HCEC 1CT (cell line): ENCODE results near the gene CDH23.

ENCODE experiments used
- DNase-seq: peaks from one replicate; pipeline ENCODE4 v3.0.0-alpha.2; 2017

Gene CDH23

DNA sequence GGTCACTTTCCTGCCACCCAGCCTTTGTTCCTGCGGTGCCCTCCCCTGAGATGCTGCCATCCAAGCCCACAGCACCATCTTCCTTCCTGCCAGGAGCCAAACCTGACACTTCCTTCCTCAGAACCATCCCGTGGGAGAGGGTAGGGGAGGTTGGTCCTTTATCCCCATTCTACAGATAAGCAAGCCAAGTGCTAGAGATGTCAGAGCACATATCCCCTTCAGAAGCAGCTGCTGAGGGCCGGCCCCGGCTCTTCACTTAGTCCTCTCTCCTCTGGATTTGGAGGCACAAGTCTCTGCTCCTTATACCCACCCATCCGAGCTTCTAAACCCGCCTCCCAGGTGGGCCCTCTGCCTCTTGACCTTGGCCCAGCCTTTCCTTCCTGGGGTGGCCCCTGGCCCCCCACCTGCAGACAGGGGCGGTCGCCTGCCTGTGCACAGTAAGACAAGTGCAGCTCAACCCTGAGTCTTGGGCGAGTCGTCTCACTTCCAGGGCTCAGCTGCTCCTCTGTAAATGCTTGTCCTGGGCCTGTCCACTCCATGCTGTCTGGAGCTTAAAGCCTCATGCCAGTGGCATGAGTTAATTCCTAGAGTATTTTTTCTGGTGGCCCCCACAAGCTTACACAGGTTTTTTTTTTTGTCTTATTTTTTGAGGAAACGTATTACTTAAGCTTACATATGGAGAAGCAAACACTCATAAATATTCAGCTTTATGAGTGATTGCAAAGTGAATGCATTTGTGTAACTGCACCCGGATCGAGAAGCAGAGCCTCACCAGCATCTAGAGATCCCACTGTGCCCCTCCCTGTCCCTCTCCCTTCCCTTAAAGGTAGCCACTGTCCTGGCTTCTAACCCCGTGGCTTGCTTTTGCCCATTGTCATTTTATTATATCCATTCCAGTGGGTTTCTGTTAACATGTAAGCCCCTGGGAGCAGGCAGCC lies 125.1 kb downstream of the CDH23 start:
- no peak for DNase-seq

DNA sequence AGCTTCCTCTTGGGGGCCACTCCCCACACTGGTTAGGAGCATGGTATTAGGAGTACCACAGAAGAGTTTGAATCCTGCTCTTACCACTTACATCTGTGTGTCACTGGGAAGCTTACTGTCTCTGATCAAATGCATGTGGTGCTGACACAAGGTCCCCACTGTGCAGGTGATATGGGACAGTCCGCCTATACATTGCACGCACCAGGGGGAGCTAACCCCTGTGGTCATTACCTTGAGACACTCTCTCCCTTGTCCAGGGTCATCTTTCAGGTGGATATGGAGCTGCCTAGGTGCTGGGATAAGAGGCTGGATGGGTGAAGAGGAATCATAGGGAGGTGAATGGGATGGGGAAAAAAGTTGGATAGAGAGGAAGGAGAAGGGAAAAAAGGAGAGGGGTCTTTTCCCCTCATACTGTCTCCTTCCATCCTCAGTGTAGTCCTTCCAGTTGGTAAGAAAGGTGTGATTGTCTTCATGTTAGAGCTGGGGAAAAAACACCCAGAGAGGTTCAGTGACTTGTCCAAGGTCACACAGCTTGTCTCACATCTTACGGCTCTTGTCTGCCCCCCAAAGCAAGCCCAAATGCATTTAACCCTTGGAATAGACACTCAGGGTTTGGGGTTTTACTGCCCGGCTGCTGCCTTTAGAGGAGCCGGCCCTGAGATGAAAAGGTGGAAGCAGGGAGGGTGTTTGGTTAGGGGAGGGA lies 125.9 kb downstream of the CDH23 start:
- no peak for DNase-seq

DNA sequence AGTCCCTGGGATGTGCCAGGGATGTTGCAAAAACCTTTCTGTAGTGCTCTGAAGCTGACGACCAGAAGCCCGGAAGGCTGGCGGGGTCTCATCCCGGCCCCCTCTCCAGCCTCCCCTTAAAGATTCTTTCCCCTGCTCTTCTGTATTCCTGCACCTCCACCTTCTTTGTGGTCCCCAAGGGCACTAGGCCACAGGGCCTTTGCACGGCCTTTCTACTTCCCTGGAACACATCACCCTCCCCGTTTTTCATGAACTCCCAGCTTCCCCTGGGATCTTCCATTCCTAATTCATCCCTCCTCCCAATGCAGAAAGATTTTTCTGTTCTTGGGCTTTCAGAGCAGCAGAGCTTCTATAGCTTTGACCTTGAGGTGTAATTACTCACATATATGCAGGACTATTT lies 127.0 kb downstream of the CDH23 start:
- no peak for DNase-seq

DNA sequence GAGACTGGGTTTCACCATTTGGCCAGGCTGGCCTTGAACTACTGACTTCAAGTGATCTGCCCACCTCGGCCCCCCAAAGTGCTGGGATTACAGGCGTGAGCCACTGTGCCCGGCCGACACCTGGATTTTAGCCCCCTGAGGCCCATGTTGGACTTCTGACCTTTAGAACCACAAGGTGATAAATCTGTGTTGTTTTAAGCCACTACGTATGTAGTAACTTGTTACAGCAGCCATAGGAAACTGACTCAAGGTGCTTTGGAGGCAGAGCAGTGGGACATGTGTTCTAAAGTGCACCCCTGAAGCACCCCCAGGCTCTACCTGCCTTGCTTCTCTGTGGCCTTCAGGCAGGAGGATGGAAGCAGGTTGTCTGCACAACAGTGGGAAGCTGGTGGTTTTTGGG lies 128.4 kb downstream of the CDH23 start:
- DNase-seq, result no peak

DNA sequence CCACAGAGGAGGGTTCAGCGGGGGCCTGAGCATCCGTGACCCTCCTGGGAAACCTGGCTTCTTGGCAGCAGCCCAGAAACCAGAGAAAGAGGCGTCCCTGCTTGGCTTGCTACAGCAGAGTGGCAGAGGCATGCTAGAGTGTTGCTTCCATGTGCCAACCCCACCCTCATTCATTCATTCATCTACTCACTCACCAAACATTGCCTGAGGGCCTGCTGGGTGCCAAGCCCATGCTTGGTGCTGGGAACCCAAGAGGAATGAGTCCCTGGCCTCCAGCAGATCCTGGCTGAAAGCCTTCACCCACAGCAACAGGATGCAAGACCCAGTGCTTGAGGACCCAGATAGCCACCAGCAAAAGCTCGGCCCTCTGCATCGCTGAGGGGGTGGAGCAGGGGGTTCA lies 129.0 kb downstream of the CDH23 start:
- DNase-seq, result no peak

DNA sequence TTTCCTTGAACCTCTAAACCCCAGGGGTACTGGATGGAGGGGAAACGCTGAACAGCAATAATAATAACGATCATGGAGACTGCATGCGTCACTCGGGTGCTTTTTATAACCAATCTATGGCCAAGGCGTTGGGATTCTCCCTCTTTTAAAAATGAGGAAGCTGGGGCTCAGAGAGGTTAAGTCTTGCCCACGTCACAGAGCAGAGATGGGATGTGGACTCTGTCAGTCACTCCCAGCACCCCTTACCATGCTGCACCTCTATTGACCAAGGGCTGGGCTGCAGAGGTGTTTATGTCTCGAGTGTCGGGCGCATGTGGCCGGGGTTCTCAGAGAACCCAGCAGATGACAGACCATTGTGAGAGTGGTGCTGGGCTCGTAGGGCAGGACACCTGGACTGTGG lies 129.9 kb downstream of the CDH23 start:
- no peak for DNase-seq

DNA sequence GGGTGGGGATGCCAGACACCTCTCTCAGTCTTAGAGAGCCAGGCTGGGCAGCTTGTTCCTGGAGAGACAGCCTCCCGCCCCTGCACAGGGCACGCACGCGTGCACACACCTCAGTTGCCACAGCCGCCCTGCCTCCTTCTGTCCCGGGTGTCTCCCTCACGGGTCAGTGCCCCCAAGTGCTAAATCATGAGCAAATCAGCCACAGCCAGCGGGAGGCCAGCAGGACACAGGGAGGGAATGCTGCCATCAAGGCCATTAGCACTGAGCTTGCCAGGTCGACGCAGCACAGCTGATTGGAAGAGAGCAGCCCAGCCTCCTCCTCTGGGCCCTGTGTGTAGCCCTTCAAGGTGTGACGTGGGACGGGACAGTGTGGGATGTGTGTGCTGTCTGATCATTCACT lies 130.4 kb downstream of the CDH23 start:
- DNase-seq, result no peak

DNA sequence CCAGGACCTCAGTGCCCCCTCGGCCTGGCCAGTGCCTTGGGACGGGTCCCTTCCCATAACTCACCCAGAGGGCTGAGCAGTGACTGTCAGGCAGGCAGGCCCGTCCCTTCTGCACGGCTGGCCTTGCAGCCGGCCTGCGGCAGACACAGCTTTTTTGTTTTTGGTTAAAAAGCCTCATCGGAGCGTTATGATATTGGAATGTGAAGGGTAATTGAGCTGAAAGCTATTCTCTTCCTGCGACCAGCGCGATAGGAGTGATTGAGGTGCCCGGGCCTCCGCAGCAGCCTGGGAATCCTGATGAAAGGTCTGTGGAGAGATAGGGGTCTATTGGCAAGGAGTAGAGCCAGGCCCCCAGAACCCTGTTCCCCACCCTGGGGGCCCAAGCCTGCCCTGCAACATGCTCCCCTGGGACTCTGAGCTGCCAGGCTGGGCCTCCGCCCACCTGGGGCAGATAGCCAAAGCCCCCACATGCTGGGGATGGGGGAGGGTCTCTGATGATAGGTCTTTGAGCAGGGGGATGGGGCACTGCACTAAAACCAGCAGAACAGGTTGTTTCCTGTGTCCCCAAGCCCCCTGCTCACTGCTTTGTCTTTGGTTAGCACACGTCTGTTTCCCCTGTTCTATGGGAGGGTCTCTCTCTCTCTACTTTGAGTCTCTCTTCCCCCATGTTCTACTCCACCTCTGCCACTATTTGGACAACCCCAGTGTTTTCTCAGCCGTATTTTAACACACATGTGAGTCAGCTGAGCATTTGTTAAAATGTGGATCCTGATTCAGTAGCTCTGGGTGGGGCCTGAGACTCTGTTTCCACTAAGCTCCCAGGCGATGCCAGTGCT lies 131.9 kb downstream of the CDH23 start:
- no peak for DNase-seq

DNA sequence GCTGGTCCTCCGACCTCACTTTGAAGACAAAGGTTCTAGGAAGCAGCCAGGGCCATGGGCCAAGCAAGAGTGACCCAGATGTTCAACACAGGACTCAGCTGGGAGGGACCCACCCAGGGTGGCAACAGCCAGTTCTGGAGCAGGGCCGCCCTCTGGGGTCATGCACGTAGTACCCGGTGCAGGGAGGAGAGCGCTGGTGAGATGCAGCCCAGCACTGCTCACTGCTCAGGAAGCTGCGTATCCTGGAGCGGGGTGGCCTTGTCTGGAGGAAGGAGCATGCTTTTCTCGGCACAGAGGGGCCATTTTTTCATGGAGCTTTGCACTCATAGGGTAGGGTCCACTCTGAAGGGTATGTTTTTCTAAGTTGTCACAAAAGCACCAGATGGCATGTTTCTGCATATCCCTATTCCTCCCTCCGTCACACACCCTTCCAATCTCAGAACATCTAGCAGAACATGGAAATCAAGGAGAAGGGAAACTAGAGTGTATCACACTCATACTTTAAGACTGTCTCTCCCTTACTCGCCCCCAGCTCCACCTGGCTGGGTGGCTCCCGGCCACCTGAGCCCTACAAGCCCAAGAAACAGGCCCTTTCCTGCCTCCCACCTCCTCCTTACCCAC lies 132.6 kb downstream of the CDH23 start:
- no peak for DNase-seq

DNA sequence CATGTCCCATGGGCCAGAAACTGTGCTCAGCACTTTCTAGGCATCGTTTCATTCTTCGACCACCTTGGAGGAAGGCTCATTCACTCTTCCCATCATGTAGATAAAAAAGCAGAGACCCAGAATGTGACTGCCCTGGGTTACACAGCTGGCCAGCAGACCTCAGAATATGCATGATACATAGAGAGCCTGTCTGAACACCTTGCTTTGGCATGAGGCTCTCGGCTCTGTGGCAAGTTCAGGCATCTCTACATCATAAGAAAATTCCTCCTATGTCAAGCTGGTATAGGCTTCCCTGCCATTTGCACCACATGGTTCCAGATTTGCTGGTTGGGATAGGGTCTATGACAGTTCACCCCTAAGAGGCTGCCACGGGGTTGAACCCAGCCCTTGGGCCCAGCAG lies 134.1 kb downstream of the CDH23 start:
- DNase-seq, result no peak

DNA sequence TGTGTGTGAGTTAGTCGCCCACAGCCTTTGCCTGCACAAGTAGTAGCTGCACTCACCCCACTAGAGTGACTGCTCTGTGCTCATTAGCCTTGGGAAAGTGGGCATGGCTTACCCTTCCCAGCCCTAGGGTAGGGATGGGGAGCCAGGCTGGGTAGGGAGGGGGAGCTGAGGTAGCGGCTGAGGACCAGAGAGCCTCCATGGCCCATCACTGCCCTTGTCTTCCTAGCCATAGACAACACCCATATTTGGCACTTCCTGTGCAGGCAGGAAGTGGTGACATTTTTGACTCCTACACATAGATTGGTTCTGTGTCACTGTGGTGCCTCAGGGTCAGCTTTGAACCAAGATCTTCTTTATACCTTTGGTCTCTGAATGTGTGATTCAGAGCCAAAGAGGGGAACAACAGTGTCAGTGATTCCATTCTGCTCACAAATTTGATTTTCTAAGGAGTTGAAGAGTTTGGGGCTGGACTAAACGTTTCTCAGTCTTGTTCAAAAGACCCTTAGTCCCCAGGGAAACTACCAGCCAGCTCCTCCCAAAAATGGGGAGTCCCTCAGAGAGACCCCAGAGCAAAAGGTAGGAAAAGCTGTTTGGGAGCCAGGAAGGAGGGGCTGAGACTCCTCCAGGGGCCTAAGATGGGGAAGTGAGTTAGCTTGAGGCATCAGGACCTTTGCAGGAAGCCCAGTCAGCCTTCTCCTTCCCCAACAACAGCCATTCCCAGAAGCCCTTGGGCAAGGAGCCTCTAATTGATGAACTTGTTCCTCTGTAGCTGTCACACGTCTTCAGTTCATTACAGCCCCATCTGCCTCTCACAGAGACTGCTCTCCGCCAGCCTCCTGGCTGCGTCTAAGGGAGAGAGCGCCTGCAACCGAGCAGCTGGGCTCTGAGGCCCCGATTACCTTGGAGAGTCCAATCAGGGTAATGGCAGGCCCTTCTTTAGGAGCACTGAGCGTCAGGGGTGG lies 135.0 kb downstream of the CDH23 start:
- DNase-seq, result no peak

DNA sequence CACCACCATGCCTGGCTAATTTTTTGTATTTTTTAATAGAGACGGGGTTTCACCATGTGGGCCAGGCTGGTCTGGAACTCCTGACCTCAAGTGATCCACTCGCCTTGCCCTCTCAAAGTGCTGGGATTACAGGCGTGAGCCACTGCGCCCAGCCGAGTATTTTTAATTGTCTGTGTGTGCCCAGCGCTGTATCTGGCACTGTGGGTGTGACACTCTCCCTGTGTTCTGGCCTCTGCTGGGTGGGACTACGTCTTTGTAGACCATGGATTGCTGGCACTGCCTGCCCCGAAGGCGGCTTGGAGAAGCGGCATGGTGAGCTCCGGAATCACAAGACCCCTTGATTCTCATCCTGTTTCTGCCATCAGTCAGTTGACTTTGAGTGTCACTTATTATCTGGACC lies 136.2 kb downstream of the CDH23 start:
- no peak for DNase-seq

DNA sequence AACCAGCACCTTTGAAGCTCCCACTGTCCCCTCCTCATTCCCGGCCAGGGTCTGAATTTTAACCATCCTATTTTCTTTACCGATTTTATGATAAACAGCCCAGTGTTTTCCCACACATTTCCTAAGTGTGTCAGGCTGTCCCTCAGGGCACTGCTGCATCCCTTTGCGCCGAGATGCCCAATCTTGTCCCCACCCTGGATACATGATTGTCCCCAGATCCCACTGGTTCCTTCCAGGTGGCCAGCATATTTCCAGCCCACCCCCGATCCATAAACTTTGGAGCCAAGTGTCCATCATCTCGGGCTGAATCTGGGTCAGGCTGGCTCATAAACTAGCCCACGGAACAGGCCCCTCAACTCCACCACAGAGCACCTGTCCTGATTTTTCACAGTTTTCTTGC lies 137.2 kb downstream of the CDH23 start:
- no peak for DNase-seq

DNA sequence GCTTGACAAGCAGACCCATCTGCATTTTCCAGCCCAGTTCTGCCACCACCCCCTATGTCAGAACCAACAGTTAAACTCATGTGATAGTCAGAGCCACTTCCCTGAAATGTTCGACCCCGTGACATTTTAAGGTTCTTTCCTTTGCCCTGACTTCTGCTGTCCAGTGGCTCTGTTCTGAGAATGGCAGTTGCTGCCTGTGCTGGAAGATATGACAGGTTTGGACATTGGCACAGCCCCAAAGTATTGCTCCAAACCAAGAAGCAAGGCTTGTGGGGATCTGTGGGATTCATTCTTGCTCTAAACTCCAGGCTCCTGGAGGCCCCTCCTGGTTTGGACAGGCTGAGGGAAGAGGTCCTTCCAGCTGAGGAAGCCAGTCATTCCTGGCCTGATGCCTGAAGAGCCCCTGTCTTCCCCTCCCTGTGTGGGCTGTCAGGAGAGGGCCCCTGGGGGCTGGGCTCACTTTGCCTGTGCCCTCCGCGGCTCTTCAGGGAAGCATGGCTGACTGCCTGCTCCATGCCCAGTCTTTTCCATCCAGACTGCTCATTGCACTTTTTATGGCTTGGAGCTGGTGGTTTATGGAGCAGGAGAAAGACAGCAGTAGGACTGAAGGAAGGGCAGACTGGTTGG lies 138.0 kb downstream of the CDH23 start:
- DNase-seq, result no peak

DNA sequence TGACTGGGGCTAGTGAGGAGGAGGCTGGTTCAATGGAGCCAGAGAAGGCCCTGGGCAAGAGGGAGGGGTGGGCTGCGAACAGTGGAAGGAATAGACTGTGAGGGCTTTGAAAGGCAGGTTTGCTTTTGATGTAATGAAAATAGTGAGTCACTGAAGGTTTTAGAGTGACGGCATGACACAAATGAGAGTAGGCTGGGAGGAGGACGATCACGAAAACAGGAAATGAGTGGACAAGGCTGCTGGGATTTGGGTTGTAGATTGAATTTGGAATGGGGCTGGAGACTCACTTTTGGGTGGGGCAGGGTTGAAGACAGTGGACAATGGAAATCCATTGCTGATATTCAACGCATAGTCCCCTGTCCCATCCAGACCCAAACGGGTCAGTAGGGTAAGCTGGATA lies 139.6 kb downstream of the CDH23 start:
- DNase-seq, result no peak

DNA sequence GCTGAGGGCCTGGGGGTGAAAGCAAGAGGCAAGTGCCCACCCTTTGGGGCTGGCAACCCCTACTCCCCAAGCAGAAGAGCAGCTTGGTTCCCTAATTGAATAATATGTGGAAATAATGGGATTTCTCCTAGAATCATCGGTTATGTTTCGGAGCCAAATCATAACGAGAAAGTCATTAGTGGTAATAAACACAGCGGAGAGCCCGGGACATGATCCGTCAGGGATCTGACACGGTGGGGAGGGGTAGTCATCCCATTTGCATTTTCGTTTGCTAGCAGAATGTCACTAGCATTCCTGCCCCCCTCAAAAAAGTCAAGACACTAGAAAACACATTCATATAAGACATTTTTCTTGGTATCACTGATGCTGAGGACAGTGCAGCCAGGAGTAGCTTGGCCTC lies 140.4 kb downstream of the CDH23 start:
- no peak for DNase-seq

DNA sequence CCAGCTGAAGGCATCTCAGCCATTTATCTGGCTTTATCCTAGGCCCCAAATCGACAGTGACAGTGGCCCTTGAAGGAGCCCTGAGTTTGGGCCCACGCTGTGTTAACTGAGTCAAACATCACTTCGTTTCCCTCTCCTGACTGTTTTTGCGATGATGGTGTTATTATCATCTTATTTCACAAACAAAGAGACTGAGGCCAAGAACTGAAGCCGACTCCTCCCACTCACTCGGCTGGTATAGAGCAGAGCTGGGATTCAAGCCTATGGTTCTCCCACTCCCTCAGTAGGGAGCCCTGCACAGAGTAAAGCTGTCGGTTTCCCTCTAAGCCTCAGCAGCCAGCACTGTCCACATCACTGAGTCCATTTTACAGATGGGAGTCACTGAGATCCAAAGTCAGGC lies 141.0 kb downstream of the CDH23 start:
- DNase-seq, result no peak

DNA sequence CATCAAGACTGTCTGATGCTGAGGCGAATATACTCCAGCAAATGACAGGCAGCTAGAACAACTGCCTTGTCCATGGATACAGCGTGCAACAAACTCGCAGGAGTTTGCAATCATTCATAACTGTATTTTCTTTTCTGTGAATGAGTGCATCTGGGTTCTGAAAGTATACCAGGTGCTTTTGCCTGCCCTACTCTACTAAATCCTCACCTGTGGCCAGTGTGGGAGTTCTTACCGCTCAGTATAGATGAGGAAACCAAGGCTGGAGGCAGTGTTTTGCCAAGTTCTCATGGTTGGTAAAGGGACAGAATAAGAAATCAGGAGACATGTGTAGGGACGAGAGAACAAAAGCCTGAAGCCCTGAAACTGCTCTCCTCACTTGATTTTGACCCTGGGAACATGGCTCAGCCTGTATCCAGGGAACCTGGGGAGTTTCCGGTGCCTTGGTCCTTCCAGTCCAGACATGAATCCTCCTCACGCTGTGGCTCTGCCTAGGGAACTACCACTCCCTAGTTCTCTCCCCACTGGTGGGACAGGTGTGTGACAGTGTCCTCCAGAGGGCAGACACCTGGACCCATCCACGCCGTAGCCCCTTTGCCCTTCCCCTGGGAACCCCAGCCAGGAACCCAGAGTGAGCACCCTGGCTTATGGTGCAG lies 142.0 kb downstream of the CDH23 start:
- no peak for DNase-seq

DNA sequence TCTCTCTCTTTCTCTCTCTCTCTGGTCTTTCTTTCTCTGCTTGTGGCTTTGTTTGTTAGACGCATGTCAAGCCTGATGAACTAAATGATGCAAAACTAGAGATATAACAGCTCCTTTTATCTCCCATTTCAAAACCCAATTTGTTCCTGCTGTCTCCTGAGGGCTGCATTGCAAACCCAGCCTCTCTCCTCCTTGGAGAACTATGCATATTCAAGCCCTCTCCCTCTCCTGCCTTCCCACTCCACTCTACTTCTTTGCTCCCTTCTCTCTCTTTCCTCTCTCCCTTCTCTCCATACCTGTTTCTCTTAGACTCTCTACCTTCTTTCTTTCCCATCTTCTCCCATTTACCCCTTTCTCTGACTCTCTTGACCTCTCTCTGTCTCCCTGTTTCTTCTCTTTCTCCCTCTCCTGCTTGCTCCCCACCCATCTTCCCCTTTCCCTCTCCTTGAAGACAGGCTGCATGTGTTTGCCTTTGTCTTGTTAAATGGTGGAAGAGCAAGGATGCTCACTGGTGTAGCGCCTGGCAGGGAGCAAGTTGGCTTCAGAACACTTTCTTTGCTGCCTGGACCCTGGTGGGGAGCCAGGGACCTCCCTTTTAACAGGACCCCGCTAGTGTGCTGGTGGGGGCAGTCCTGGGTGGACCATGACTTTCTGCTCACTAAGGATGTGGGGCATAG lies 142.9 kb downstream of the CDH23 start:
- no peak for DNase-seq

DNA sequence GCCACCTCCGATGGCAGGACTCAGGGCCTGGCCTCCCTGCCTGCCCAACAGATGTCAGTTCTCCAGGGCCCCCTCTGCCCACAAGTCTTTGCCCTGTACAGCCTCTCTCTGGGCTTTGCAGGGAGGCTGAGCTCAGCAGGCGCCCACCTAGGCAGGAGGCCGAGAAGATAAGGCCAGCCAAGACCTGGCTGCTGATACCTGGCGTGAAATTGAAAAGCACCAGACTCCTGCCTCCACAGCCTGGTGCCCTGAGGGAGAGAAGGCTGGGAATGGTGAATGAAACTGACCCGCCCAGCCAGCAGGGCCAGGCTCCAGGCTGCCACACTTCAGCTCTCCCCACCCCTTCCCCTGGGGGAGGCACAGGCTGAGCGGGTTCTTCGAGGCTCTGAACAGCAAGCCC lies 145.8 kb downstream of the CDH23 start:
- DNase-seq, result no peak
